GM12878 (cell line): Measurements from ENCODE around the gene GCDH. TPM values are rescaled to one million over a fixed set of nuclear protein-coding genes. Genes with fewer than 3 reads are reported as not detected.

ENCODE experiments used
- ATAC-seq: fragments of 200-7000 bp; cut with Tn5 transposase; 3 replicates; pipeline ENCODE4 v1.9.1; 2020; ENCODE audit warnings: mild to moderate bottlenecking, moderate library complexity
- BruUV-seq: library from RNA; stranded (reverse); fragments of 400-500 nt; replicated peaks from 2 replicates; lab custom pipeline; 2021; lab: Mats Ljungman, UMichigan
- CTCF ChIA-PET: fragments of 300-600 bp; sonication (Branson Sonifier 250); formaldehyde crosslinking; extraction: SDS; loops from one replicate; lab custom pipeline; 2021; ENCODE audit warnings: inconsistent platforms; lab: Yijun Ruan, JAX
- POLR2A ChIA-PET: fragments of 350-600 bp; formaldehyde crosslinking; extraction: SDS; loops from one replicate; lab custom pipeline; 2021; ENCODE audit warnings: inconsistent platforms; lab: Charles Lee
- RAD21 ChIA-PET: fragments of 300-600 bp; sonication (Branson Sonifier 250); formaldehyde crosslinking; loops from one replicate; lab custom pipeline; 2023; ENCODE audit warnings: antibody characterized with exemption; ENCODE audit not compliant: unreplicated experiment; lab: Charles Lee
- SMC1A ChIA-PET: fragments of 300-600 bp; sonication (Branson Sonifier 250); formaldehyde crosslinking; loops from one replicate; lab custom pipeline; 2023; ENCODE audit not compliant: unreplicated experiment, uncharacterized antibody; lab: Charles Lee
- DNase-seq: peaks from one replicate; pipeline ENCODE4 v3.0.0-alpha.2; 2011; ENCODE audit warnings: low read depth, low spot score
- FAIRE-seq: peaks from 3 replicates; lab custom pipeline; 2011; peaks lifted over from hg19 to GRCh38; lab: Jason Lieb, UNC
- H2AFZ ChIP-seq: 2 replicates; pipeline ENCODE4 v1.6.0; 2011; ENCODE audit warnings: low read depth, low read length, control low read depth; ENCODE audit not compliant: control insufficient read depth
- H3K27ac ChIP-seq: 2 replicates; pipeline ENCODE4 v1.5.1; 2011; ENCODE audit warnings: control low read depth; ENCODE audit not compliant: control insufficient read depth, insufficient read depth
- H3K27me3 ChIP-seq, 2 experiments: replicated peaks in 1 of 2; 2 replicates each; pipeline versions ENCODE4 v1.6.0 to v1.6.1; 2011; ENCODE audit warnings: low read length in 1 of 2; ENCODE audit not compliant: control insufficient read depth in 2 of 2, insufficient read depth in 2 of 2
- H3K36me3 ChIP-seq, 2 experiments: 2 replicates each; pipeline ENCODE4 v1.5.1; 2011; ENCODE audit warnings: low read length in 1 of 2; ENCODE audit not compliant: control insufficient read depth in 2 of 2, insufficient read depth in 2 of 2
- H3K4me1 ChIP-seq: 2 replicates; pipeline ENCODE4 v1.6.1; 2011; ENCODE audit warnings: mild to moderate bottlenecking, low read length, moderate library complexity, mixed read lengths; ENCODE audit not compliant: control insufficient read depth, insufficient read depth
- H3K4me2 ChIP-seq: 2 replicates; pipeline ENCODE4 v1.6.0; 2011; ENCODE audit warnings: control low read depth; ENCODE audit not compliant: control insufficient read depth, insufficient read depth
- H3K4me3 ChIP-seq: fragments of 200-600 bp; sonication (generic); 2 replicates; pipeline ENCODE4 v1.5.1; 2016
- H3K79me2 ChIP-seq: 2 replicates; pipeline ENCODE4 v1.6.0; 2011; ENCODE audit warnings: low read length; ENCODE audit not compliant: control insufficient read depth, insufficient read depth
- H3K9ac ChIP-seq: 2 replicates; pipeline ENCODE4 v1.8.0; 2011; ENCODE audit warnings: low read length, control low read depth, mixed read lengths; ENCODE audit not compliant: control insufficient read depth, insufficient read depth
- H3K9me3 ChIP-seq: replicated peaks from 3 replicates; pipeline ENCODE4 v1.5.1; 2011; ENCODE audit warnings: mild to moderate bottlenecking, low read length; ENCODE audit not compliant: control insufficient read depth, insufficient read depth
- H4K20me1 ChIP-seq: 2 replicates; pipeline ENCODE4 v1.6.0; 2011; ENCODE audit not compliant: control insufficient read depth, insufficient read depth
- BRCA1 ChIP-seq: IDR thresholded peaks from 2 replicates; pipeline ENCODE4 v1.6.1; 2011; ENCODE audit warnings: low read depth, low read length, improper control_type of control experiment
- CHD2 ChIP-seq: IDR thresholded peaks from 2 replicates; pipeline ENCODE4 v1.6.1; 2011; ENCODE audit warnings: low read depth, low read length, improper control_type of control experiment, borderline replicate concordance
- E2F8 ChIP-seq: fragments of 450-650 bp; IDR thresholded peaks from 2 replicates; pipeline ENCODE4 v1.6.1; 2018; ENCODE audit warnings: mild to moderate bottlenecking, low read depth, moderate library complexity; ENCODE audit not compliant: partially characterized antibody
- PAX5 ChIP-seq: IDR thresholded peaks from 2 replicates; pipeline ENCODE4 v1.6.1; 2011; ENCODE audit warnings: low read depth, low read length, borderline replicate concordance
- POLR2AphosphoS2 ChIP-seq: IDR thresholded peaks from 2 replicates; pipeline ENCODE4 v1.6.1; 2011; ENCODE audit warnings: low read depth, mild to moderate bottlenecking, low read length, improper control_type of control experiment, moderate library complexity
- STAT1 ChIP-seq: fragments of 450-650 bp; conservative IDR thresholded peaks from 2 replicates; pipeline ENCODE4 v1.6.1; 2014; ENCODE audit warnings: antibody characterized with exemption, mild to moderate bottlenecking
- YY1 ChIP-seq: IDR thresholded peaks from 2 replicates; pipeline ENCODE4 v1.6.1; 2011; ENCODE audit warnings: low read depth, mild to moderate bottlenecking, low read length
- ZZZ3 ChIP-seq: IDR thresholded peaks from 2 replicates; pipeline ENCODE4 v1.6.1; 2011; ENCODE audit warnings: low read depth; ENCODE audit not compliant: control insufficient read depth, insufficient read length
- WGBS: methylation state at CpG from one replicate; pipeline ENCODE4 v1.1.6; 2016; ENCODE audit warnings: low lambda C conversion rate; ENCODE audit not compliant: insufficient replicate concordance, insufficient coverage; ENCODE audit errors: missing lambda C conversion rate; 5-methylcytosine and 5-hydroxymethylcytosine counted together
- in situ Hi-C: fragments of 300-500 bp; cut with MboI; formaldehyde crosslinking; loops from 9 replicates; pipeline ENCODE4 v1.14.3; 2018; ENCODE audit warnings: mixed read lengths
- intact Hi-C: fragments of 100-400 bp; cut with micrococcal nuclease; formaldehyde crosslinking; loops from one replicate; pipeline ENCODE4 v1.14.2; 2022; ENCODE audit not compliant: unreplicated experiment
- polyA plus RNA-seq, 11 experiments: library from polyadenylated mRNA; depleted of rRNA in 4 of 11; unstranded in 6 of 11; stranded (reverse) in 5 of 11; fragments of >200 nt; fragmentation: Nextera tagmentation in 4 of 11; fragmentation: Illumina TruSeq in 1 of 11; extraction: Ambion mirVana in 4 of 11; extraction: Trizol in 1 of 11; gene quantifications; 1 replicate in 1 of 11; 2 replicates in 10 of 11; pipeline versions ENCODE4 v1.2.1 to v1.2.3, GENCODE V29; 2011 to 2016; ENCODE audit warnings: inconsistent platforms in 2 of 11, missing spikeins in 2 of 11, low read depth in 1 of 11
- total RNA-seq, 4 experiments: library from RNA; depleted of rRNA in 3 of 4; stranded (reverse); fragments of >200 nt in 3 of 4; fragmentation: Illumina TruSeq in 1 of 4; extraction: Trizol in 1 of 4; gene quantifications; 2 replicates each; pipeline versions ENCODE4 v1.2.1 to v1.2.3, GENCODE V29; 2013 to 2021
- TF ChIP-seq, protein P1 (sequence below): fragments of 450-650 bp; IDR thresholded peaks from 2 replicates; pipeline ENCODE4 v1.6.1; 2016; ENCODE audit warnings: mild to moderate bottlenecking, moderate library complexity, borderline replicate concordance

GCDH gene
- total and polyA plus RNA-seq, 10 of the 15 experiments (the other 5 are each of a cell fraction or from before 2014, with no cell fraction given): 4.2 to 69.4 (median 39.7) TPM

DNA sequence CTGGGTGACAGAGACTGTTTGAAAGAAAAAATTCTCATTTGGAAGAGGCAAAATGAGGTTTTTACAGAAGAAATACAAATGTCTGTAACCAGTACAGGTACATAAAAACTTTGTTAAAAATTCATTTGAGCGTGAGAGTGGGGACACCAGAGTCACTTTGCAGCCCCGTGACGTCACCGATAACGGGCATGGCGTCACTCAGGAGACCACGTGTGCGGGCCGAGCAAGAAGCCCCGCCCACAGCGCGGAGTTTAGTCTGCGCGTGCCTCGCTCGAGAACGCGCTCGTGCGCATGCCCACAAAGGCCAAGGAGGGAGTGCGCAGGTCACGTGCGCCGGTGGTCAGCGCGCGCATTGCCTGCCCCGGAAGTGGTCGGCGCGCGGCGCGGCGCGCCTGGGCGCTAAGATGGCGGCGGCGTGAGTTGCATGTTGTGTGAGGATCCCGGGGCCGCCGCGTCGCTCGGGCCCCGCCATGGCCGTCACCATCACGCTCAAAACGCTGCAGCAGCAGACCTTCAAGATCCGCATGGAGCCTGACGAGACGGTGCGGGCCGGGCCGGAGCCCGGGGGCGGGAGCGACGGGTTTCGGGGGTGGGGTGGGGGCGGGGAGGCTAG is 54.6 kb downstream of the GCDH start, which contains the start of gene RAD23A (continued):
- TF ChIP-seq E2F8: no peak

DNA sequence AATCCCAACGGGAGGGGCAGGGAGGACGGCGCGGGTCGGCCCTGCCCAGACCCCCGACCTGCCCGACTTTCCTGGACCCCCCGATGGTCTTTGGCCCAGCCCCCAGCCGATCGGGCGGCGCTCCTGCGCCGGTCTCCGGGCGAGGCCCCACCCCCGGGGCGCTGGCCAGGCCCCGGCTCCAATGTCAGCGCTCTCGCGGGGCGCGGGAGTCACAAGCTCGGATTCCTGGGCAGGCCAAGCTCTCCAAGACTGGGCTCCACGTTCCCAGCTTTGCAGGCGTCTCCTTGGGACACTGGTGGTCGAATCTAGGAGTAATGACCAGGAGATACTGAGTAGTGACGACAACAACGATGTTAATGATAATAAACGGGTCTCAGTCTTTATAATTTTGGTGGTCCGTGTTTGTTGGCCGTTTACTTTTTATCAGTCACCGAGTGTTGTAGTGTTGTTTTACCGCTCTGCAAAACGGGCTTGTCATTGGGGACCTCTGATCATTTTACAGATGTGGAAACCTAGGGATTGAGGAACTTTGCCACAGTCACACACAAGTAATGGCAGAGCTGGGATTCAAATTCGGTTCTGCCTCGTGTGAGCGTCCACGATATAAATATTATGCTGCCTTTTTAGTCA is 55.2 kb downstream of the GCDH start:
- no TSS peak for BruUV-seq
- POLR2A ChIA-PET: interaction anchor here (0.6 to 1.3 kb wide), 8 partner anchors 9 to 101 kb away, joined by 3 to 7 read pairs (median 3); partner anchors contain the start of gene GCDH

More for the DNA sequence above, 55.2 kb downstream of the GCDH start:
- ChIA-PET CTCF (interaction anchor here (1.3 kb wide), 1 partner anchor 19 kb away, joined by 11 read pairs; no protein-coding TSS in a partner anchor), SMC1A (interaction anchor here (0.9 kb wide), 1 partner anchor 47 kb away, joined by 4 read pairs; no protein-coding TSS in a partner anchor), RAD21 (interaction anchor here (0.9 kb wide), 1 partner anchor 56 kb away, joined by 3 read pairs; the partner anchor contains the start of gene GCDH)
- H3K4me3 ChIP-seq: peak overlapping the region; percentile 82
- H3K4me1 ChIP-seq: peaks cover 36% of the 10 kb centered on the region
- peak overlapping the region; percentile 95 for H3K9ac ChIP-seq
- no peaks in the 10 kb centered on the region for H4K20me1 ChIP-seq
- in situ Hi-C loops (no loop called here), intact Hi-C loops (no loop called here)
- no peaks in the 10 kb centered on the region for H3K9me3 ChIP-seq
- peaks cover 47% of the 10 kb centered on the region for H3K79me2 ChIP-seq
- ATAC-seq (peak; percentile 77), FAIRE-seq (no peak)
- H3K4me2 ChIP-seq: peak overlapping the region; percentile 93
- peak overlapping the region; percentile 85 for H3K27ac ChIP-seq
- no peak overlapping the region for H2AFZ ChIP-seq
- no peaks in the 10 kb centered on the region for H3K27me3 ChIP-seq
- peaks cover 28 to 32% of the 10 kb centered on the region in 2 experiments for H3K36me3 ChIP-seq
- TF ChIP-seq, protein P1, sequence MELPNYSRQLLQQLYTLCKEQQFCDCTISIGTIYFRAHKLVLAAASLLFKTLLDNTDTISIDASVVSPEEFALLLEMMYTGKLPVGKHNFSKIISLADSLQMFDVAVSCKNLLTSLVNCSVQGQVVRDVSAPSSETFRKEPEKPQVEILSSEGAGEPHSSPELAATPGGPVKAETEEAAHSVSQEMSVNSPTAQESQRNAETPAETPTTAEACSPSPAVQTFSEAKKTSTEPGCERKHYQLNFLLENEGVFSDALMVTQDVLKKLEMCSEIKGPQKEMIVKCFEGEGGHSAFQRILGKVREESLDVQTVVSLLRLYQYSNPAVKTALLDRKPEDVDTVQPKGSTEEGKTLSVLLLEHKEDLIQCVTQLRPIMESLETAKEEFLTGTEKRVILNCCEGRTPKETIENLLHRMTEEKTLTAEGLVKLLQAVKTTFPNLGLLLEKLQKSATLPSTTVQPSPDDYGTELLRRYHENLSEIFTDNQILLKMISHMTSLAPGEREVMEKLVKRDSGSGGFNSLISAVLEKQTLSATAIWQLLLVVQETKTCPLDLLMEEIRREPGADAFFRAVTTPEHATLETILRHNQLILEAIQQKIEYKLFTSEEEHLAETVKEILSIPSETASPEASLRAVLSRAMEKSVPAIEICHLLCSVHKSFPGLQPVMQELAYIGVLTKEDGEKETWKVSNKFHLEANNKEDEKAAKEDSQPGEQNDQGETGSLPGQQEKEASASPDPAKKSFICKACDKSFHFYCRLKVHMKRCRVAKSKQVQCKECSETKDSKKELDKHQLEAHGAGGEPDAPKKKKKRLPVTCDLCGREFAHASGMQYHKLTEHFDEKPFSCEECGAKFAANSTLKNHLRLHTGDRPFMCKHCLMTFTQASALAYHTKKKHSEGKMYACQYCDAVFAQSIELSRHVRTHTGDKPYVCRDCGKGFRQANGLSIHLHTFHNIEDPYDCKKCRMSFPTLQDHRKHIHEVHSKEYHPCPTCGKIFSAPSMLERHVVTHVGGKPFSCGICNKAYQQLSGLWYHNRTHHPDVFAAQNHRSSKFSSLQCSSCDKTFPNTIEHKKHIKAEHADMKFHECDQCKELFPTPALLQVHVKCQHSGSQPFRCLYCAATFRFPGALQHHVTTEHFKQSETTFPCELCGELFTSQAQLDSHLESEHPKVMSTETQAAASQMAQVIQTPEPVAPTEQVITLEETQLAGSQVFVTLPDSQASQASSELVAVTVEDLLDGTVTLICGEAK: peak; percentile 19; the same call in 1 of the 2 replicates
- no peak for TF ChIP-seq STAT1
- no peak for TF ChIP-seq ZZZ3
- 0 out of 2 replicates have a peak, but pooled peaks have one; percentile 17 for TF ChIP-seq POLR2AphosphoS2
- 0 out of 2 replicates have a peak, but pooled peaks have one; percentile 9 for TF ChIP-seq PAX5
- no peak for TF ChIP-seq YY1
- peak; percentile 50; the same call in 1 of the 2 replicates for TF ChIP-seq CHD2
- peak; percentile 68; the same call in 1 of the 2 replicates for TF ChIP-seq BRCA1
- TF ChIP-seq, all 136 proteins: peak for 5
- DNase-seq: no peak
- WGBS: under 1% methylated on average over 34 of the region's 40 CpGs
